GM18907 (cell line): ENCODE results near the gene PLCL2.

Experiments used
- ATAC-seq: cut with Tn5 transposase; IDR thresholded peaks from one replicate; pipeline ENCODE4 v1.9.1; 2021; ENCODE audit warnings: mild to moderate bottlenecking, moderate library complexity; ENCODE audit not compliant: unreplicated experiment

Gene PLCL2

DNA sequence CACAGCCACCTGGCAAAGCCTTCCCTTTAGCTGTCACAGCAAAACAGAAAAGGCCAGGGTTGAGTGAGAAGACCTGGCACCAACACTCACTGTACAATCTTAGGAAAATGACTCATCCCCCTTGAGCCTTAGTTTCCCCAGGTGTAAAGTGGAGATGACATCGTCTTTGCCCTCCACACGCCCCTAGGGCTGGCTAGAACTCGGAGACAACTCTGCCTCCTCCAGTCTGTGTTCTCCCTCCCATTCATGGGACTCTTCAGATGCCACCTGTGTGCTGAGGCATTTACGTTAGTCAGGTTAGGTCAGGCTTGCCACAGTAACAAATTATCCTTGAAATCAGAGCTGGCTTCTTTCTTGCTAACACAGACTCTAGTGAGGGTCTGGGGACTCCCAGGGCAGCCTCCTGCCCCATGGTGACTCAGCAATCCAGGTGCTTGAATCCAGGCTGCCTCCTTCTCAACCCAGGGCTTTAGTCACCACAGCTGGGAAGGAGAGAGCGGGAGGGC, 252.6 kb downstream of the PLCL2 start:
- ATAC-seq, result no peak

GRCh38 chr3:17138246-17139039, 253.7 kb downstream of the PLCL2 start:
- no peak for ATAC-seq
